Activated effector memory CD4-positive, alpha-beta T cell treated with anti-CD3 and anti-CD28 coated beads, Interleukin-2, amount 50 U/mL, for 16 hours (primary cell): Measurements from ENCODE around the gene REXO4.

ENCODE experiments used
- DNase-seq: peaks from one replicate; pipeline ENCODE4 v3.0.0-alpha.2; 2020

The REXO4 gene

GRCh38 chr9:133362359-133363044 lies 55.3 kb downstream of the REXO4 start:
- no peak for DNase-seq

GRCh38 chr9:133361507-133362092 lies 56.2 kb downstream of the REXO4 start:
- DNase-seq = no peak

- no peak for DNase-seq
Observed at GRCh38 chr9:133360400-133361393, 57.1 kb downstream of the REXO4 start.

GRCh38 chr9:133359399-133360175 lies 58.2 kb downstream of the REXO4 start:
- DNase-seq = no peak

GRCh38 chr9:133357656-133358055 lies 60.2 kb downstream of the REXO4 start:
- no peak for DNase-seq

GRCh38 chr9:133356391-133357091 lies 61.3 kb downstream of the REXO4 start, which contains the start of the genes SURF1 and SURF2:
SURF1 (minus strand) TSS chr9:133356487; CDS start chr9:133356453, 34 bp downstream.
SURF2 (plus strand) TSS chr9:133356550; CDS start chr9:133356593, 43 bp downstream.
- peak; percentile 97 for DNase-seq
